Breast epithelium (tissue), 3 donors: ENCODE measurements around the gene RERE.

Experiments used
- CTCF ChIP-seq, 3 donors: fragments of 450-650 bp; IDR thresholded peaks; one replicate each; pipeline ENCODE4 v1.5.1; 2016 to 2017; ENCODE audit warnings: antibody characterized with exemption in 3 of 3, mild to moderate bottlenecking in 3 of 3, moderate library complexity in 3 of 3
- POLR2A ChIP-seq: fragments of 450-650 bp; IDR thresholded peaks from one replicate; pipeline ENCODE4 v1.6.1; 2016; ENCODE audit warnings: antibody characterized with exemption, mild to moderate bottlenecking, moderate library complexity
- POLR2AphosphoS5 ChIP-seq, 3 donors: sonication (generic); formaldehyde crosslinking; IDR thresholded peaks; one replicate each; pipeline ENCODE4 v1.6.1; 2017; ENCODE audit warnings: antibody characterized with exemption in 3 of 3

- TF ChIP-seq POLR2A (no peak), POLR2AphosphoS5 (IDR thresholded peaks at IDR 0.05) (no peak), CTCF (IDR thresholded peaks at IDR 0.05) (no peak)
Observed at GRCh38 chr1:8326265-8326664, 491.2 kb downstream of the RERE start.
